Activated CD8-positive, alpha-beta memory T cell treated with anti-CD3 and anti-CD28 coated beads, Interleukin-2, amount 50 U/mL, for 1 hour (primary cell): ENCODE measurements around the gene C19orf12.
"Not testable (repeated sequence)": the region's sequence is repeated elsewhere in the genome, so short reads cannot be mapped to it uniquely, and the experiment has no call there.

Experiments used
- DNase-seq: peaks from one replicate; pipeline ENCODE4 v3.0.0-alpha.2; 2020; ENCODE audit errors: extremely low read depth

Gene C19orf12

GRCh38 chr19:29731331-29731850 lies 16.3 kb upstream of the C19orf12 start:
- DNase-seq: no peak

- DNase-seq: no peak
These were observed 12.8 kb upstream of the C19orf12 start for GRCh38 chr19:29727906-29728305.

- DNase-seq: no peak
These were observed 9.7 kb upstream of the C19orf12 start for GRCh38 chr19:29724746-29725145.

GRCh38 chr19:29724102-29724641 lies 9.1 kb upstream of the C19orf12 start:
- no peak for DNase-seq

GRCh38 chr19:29717051-29717450 lies 2.0 kb upstream of the C19orf12 start:
- no peak for DNase-seq

- no peak for DNase-seq
These were observed 880 bp upstream of the C19orf12 start for GRCh38 chr19:29715701-29716581.

- no peak for DNase-seq
These were observed 599 bp downstream of the C19orf12 start for GRCh38 chr19:29714371-29714952.

- DNase-seq: no peak
These were observed 2.1 kb downstream of the C19orf12 start for GRCh38 chr19:29712744-29713516.

GRCh38 chr19:29711584-29712132 lies 3.4 kb downstream of the C19orf12 start:
- no peak for DNase-seq

- not testable (repeated sequence) for DNase-seq
These were observed 5.6 kb downstream of the C19orf12 start for GRCh38 chr19:29709440-29709798.

GRCh38 chr19:29708554-29709439 lies 6.3 kb downstream of the C19orf12 start:
- no peak for DNase-seq

- DNase-seq: no peak
These were observed 8.4 kb downstream of the C19orf12 start for GRCh38 chr19:29706635-29707034.

- DNase-seq: no peak
These were observed 9.4 kb downstream of the C19orf12 start for GRCh38 chr19:29705706-29706105.

GRCh38 chr19:29704562-29705558 lies 10.2 kb downstream of the C19orf12 start:
- DNase-seq: no peak

GRCh38 chr19:29702963-29703320 lies 12.1 kb downstream of the C19orf12 start:
- no peak for DNase-seq

GRCh38 chr19:29702161-29702962 lies 12.7 kb downstream of the C19orf12 start:
- no peak for DNase-seq

- no peak for DNase-seq
These were observed 14.6 kb downstream of the C19orf12 start for GRCh38 chr19:29700498-29700897.

GRCh38 chr19:29699861-29700260 lies 15.2 kb downstream of the C19orf12 start:
- no peak for DNase-seq
